Measurements from ENCODE around the gene FRMD7. TPM values are rescaled to one million over a fixed set of nuclear protein-coding genes. Genes with fewer than 3 reads are reported as not detected.

FRMD7 gene
- total and polyA plus RNA-seq, 2 of the 4 experiments (the other 2 are of a cell fraction), result not detected

DNA sequence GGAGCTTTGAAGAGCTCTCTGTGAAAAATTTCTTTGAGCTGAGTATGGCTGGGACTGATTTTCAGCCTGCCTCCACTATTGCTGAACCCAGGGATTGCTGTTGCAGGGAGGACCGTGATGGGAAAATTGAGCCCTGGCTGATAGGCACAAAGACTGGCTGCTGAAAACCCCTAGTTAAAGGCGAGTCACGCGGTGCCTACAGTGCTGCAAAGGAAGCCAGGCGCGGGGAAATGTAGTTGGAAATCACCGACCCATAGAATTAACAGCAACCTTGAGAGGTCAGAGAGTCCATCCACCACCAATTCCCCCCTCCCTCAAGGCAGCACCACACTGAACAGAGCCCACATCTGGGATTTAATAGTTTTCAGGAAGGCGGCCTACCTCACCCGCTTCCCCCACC, 26.0 kb downstream of the FRMD7 start:
- TF ChIP-seq, protein P1, sequence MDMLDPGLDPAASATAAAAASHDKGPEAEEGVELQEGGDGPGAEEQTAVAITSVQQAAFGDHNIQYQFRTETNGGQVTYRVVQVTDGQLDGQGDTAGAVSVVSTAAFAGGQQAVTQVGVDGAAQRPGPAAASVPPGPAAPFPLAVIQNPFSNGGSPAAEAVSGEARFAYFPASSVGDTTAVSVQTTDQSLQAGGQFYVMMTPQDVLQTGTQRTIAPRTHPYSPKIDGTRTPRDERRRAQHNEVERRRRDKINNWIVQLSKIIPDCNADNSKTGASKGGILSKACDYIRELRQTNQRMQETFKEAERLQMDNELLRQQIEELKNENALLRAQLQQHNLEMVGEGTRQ (IDR thresholded peaks at IDR 0.05; ENCODE audit: low read depth, low read length), result no peak
- TF ChIP-seq RAD21 (IDR thresholded peaks at IDR 0.05; ENCODE audit: low read length) (no peak), POLR2A (IDR thresholded peaks at IDR 0.05; ENCODE audit: low read depth, low read length) (no peak), RCOR1 (IDR thresholded peaks at IDR 0.05; ENCODE audit: insufficient replicate concordance, low read length) (no peak), MXI1 (IDR thresholded peaks at IDR 0.05; ENCODE audit: borderline replicate concordance, low read depth, low read length) (no peak), MAFK (IDR thresholded peaks at IDR 0.05; ENCODE audit: low read depth, low read length) (no peak)
- TF ChIP-seq, protein P2, sequence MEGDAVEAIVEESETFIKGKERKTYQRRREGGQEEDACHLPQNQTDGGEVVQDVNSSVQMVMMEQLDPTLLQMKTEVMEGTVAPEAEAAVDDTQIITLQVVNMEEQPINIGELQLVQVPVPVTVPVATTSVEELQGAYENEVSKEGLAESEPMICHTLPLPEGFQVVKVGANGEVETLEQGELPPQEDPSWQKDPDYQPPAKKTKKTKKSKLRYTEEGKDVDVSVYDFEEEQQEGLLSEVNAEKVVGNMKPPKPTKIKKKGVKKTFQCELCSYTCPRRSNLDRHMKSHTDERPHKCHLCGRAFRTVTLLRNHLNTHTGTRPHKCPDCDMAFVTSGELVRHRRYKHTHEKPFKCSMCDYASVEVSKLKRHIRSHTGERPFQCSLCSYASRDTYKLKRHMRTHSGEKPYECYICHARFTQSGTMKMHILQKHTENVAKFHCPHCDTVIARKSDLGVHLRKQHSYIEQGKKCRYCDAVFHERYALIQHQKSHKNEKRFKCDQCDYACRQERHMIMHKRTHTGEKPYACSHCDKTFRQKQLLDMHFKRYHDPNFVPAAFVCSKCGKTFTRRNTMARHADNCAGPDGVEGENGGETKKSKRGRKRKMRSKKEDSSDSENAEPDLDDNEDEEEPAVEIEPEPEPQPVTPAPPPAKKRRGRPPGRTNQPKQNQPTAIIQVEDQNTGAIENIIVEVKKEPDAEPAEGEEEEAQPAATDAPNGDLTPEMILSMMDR (conservative IDR thresholded peaks at IDR 0.05; ENCODE audit: low read depth, low read length), result no peak
- TF ChIP-seq, protein P3, sequence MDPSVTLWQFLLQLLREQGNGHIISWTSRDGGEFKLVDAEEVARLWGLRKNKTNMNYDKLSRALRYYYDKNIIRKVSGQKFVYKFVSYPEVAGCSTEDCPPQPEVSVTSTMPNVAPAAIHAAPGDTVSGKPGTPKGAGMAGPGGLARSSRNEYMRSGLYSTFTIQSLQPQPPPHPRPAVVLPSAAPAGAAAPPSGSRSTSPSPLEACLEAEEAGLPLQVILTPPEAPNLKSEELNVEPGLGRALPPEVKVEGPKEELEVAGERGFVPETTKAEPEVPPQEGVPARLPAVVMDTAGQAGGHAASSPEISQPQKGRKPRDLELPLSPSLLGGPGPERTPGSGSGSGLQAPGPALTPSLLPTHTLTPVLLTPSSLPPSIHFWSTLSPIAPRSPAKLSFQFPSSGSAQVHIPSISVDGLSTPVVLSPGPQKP (IDR thresholded peaks at IDR 0.05; ENCODE audit: borderline replicate concordance, low read depth, low read length), result no peak
- no peaks in the 10 kb centered on the region for H3K79me1 ChIP-seq (ENCODE audit: low read depth in 1 of 2, low read length in 2 of 2)
- H3K27me3 ChIP-seq (ENCODE audit: control insufficient read depth, insufficient read depth, low read length), result no peaks in the 10 kb centered on the region; the same call in 1 of the 2 replicates
- no peak overlapping the region for H4K5ac ChIP-seq (ENCODE audit: low read depth, low read length)
- no peak overlapping the region for H2AK5ac ChIP-seq (ENCODE audit: low read depth, low read length)
- H3K14ac ChIP-seq (replicated peaks; ENCODE audit: low read depth, low read length), result no peak overlapping the region
- dilution Hi-C loops (cut with HindIII; ENCODE audit: low sequenced_read_pairs, unreplicated experiment) (no loop called here), in situ Hi-C loops (cut with MboI; ENCODE audit: low sequenced_read_pairs) (no loop called here), intact Hi-C loops (cut with micrococcal nuclease) (no loop called here)
- H3K27ac ChIP-seq (ENCODE audit: insufficient read depth, low read length), result no peak overlapping the region
- H3K36me3 ChIP-seq (ENCODE audit: control insufficient read depth, insufficient read depth, low read length), result no peaks in the 10 kb centered on the region
- H3K4ac ChIP-seq (ENCODE audit: low read depth, low read length), result no peak overlapping the region
- no peaks in the 10 kb centered on the region for H3K9me1 ChIP-seq (ENCODE audit: insufficient read depth, low read length)
- no peaks in the 10 kb centered on the region for H3K4me1 ChIP-seq (ENCODE audit: control insufficient read depth, insufficient read depth, low read length)
- H3K23ac ChIP-seq (ENCODE audit: low read depth, low read length), result no peak overlapping the region
- H2BK15ac ChIP-seq (ENCODE audit: low read depth, low read length), result no peak overlapping the region
- DNase-seq (no peak), ATAC-seq (ENCODE audit: low read depth) (no peak)
- no peak overlapping the region for H3K4me2 ChIP-seq (ENCODE audit: low read depth, low read length)
- H2BK20ac ChIP-seq (ENCODE audit: low read depth, low read length), result no peak overlapping the region
- H4K91ac ChIP-seq (ENCODE audit: insufficient read depth, low read depth, low read length), result no peak overlapping the region
- no peak overlapping the region for H2BK5ac ChIP-seq (ENCODE audit: low read depth, low read length, poor library complexity, severe bottlenecking)
- H3K4me3 ChIP-seq (ENCODE audit: insufficient read depth, low read depth, low read length), result no peak overlapping the region
- H4K8ac ChIP-seq (ENCODE audit: low read depth in 2 of 2, low read length in 2 of 2), result no peak overlapping the region
- no peak overlapping the region for H3K18ac ChIP-seq (ENCODE audit: low read depth, low read length)
- ChIA-PET POLR2A (ENCODE audit: unreplicated experiment) (no interaction called here), CTCF (no interaction called here)
- H3K56ac ChIP-seq (ENCODE audit: extremely low read depth, insufficient read depth, low read length), result no peak overlapping the region
- WGBS, 2 experiments (ENCODE audit: extremely low coverage in 2 of 2, insufficient read length in 1 of 2), result 75% methylated on average over 4 of the region's 9 CpGs; no CpG with 5 or more reads in 1 of the 2 experiments
- no peak overlapping the region for H2AFZ ChIP-seq (replicated peaks; ENCODE audit: low read length, poor library complexity)
- H2AK9ac ChIP-seq (replicated peaks; ENCODE audit: low read depth, low read length, poor library complexity), result no peak overlapping the region
- no peak overlapping the region for H3K9ac ChIP-seq (ENCODE audit: low read depth, low read length)
- no peaks in the 10 kb centered on the region for H4K20me1 ChIP-seq (ENCODE audit: insufficient read depth, low read length)
- H2BK120ac ChIP-seq (ENCODE audit: low read depth, low read length), result no peak overlapping the region
- no TSS peak for BruUV-seq (replicated peaks)
- H3K9me3 ChIP-seq (ENCODE audit: control insufficient read depth, insufficient read depth, low read length), result no peaks in the 10 kb centered on the region

Data from IMR-90 (cell line).